Neural cell (in vitro differentiated cells): ENCODE measurements around the gene DGKI.

ENCODE experiments used
- EP300 ChIP-seq: fragments of 450-650 bp; conservative IDR thresholded peaks from 2 replicates; pipeline ENCODE4 v1.6.1; 2014; ENCODE audit warnings: antibody characterized with exemption, mild to moderate bottlenecking, moderate library complexity; ENCODE audit not compliant: poor library complexity, severe bottlenecking
- EZH2 ChIP-seq: fragments of 200-600, 300-800 bp; shearing (Covaris generic), sonication (generic); IDR thresholded peaks from 2 replicates; pipeline ENCODE4 v1.6.1; 2014; ENCODE audit warnings: antibody characterized with exemption, low read length, borderline replicate concordance, mild to moderate bottlenecking; ENCODE audit not compliant: insufficient read depth, poor library complexity, severe bottlenecking
- MXI1 ChIP-seq: fragments of 450-650 bp; conservative IDR thresholded peaks from 2 replicates; pipeline ENCODE4 v1.6.1; 2014; ENCODE audit warnings: antibody characterized with exemption, mild to moderate bottlenecking; ENCODE audit not compliant: poor library complexity, severe bottlenecking
- RAD21 ChIP-seq: fragments of 450-650 bp; conservative IDR thresholded peaks from 2 replicates; pipeline ENCODE4 v1.6.1; 2014; ENCODE audit warnings: antibody characterized with exemption, mild to moderate bottlenecking, moderate library complexity
- SMC3 ChIP-seq: fragments of 450-650 bp; conservative IDR thresholded peaks from 2 replicates; pipeline ENCODE4 v1.6.1; 2014; ENCODE audit warnings: antibody characterized with exemption, mild to moderate bottlenecking, moderate library complexity; ENCODE audit not compliant: poor library complexity
- TAF1 ChIP-seq: IDR thresholded peaks from 2 replicates; pipeline ENCODE4 v1.6.1; 2012; ENCODE audit warnings: low read depth
- TF ChIP-seq, protein P1 (sequence below): fragments of 450-650 bp; IDR thresholded peaks from 2 replicates; pipeline ENCODE4 v1.5.1; 2014; ENCODE audit warnings: antibody characterized with exemption, mild to moderate bottlenecking, moderate library complexity; ENCODE audit not compliant: poor library complexity, severe bottlenecking
- TF ChIP-seq, protein P2 (sequence below): IDR thresholded peaks from 2 replicates; pipeline ENCODE4 v1.6.1; 2012; ENCODE audit warnings: borderline replicate concordance

- TF ChIP-seq, protein P1, sequence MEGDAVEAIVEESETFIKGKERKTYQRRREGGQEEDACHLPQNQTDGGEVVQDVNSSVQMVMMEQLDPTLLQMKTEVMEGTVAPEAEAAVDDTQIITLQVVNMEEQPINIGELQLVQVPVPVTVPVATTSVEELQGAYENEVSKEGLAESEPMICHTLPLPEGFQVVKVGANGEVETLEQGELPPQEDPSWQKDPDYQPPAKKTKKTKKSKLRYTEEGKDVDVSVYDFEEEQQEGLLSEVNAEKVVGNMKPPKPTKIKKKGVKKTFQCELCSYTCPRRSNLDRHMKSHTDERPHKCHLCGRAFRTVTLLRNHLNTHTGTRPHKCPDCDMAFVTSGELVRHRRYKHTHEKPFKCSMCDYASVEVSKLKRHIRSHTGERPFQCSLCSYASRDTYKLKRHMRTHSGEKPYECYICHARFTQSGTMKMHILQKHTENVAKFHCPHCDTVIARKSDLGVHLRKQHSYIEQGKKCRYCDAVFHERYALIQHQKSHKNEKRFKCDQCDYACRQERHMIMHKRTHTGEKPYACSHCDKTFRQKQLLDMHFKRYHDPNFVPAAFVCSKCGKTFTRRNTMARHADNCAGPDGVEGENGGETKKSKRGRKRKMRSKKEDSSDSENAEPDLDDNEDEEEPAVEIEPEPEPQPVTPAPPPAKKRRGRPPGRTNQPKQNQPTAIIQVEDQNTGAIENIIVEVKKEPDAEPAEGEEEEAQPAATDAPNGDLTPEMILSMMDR = no peak
- TF ChIP-seq EZH2 = no peak
- no peak for TF ChIP-seq TAF1
- TF ChIP-seq MXI1 = no peak
- no peak for TF ChIP-seq SMC3
- TF ChIP-seq EP300 = no peak
- no peak for TF ChIP-seq RAD21
- TF ChIP-seq, protein P2, sequence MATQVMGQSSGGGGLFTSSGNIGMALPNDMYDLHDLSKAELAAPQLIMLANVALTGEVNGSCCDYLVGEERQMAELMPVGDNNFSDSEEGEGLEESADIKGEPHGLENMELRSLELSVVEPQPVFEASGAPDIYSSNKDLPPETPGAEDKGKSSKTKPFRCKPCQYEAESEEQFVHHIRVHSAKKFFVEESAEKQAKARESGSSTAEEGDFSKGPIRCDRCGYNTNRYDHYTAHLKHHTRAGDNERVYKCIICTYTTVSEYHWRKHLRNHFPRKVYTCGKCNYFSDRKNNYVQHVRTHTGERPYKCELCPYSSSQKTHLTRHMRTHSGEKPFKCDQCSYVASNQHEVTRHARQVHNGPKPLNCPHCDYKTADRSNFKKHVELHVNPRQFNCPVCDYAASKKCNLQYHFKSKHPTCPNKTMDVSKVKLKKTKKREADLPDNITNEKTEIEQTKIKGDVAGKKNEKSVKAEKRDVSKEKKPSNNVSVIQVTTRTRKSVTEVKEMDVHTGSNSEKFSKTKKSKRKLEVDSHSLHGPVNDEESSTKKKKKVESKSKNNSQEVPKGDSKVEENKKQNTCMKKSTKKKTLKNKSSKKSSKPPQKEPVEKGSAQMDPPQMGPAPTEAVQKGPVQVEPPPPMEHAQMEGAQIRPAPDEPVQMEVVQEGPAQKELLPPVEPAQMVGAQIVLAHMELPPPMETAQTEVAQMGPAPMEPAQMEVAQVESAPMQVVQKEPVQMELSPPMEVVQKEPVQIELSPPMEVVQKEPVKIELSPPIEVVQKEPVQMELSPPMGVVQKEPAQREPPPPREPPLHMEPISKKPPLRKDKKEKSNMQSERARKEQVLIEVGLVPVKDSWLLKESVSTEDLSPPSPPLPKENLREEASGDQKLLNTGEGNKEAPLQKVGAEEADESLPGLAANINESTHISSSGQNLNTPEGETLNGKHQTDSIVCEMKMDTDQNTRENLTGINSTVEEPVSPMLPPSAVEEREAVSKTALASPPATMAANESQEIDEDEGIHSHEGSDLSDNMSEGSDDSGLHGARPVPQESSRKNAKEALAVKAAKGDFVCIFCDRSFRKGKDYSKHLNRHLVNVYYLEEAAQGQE = no peak
Observed at GRCh38 chr7:137354961-137355360, 491.8 kb downstream of the DGKI start.
